ENCODE data around the gene POC5.

POC5 gene

DNA sequence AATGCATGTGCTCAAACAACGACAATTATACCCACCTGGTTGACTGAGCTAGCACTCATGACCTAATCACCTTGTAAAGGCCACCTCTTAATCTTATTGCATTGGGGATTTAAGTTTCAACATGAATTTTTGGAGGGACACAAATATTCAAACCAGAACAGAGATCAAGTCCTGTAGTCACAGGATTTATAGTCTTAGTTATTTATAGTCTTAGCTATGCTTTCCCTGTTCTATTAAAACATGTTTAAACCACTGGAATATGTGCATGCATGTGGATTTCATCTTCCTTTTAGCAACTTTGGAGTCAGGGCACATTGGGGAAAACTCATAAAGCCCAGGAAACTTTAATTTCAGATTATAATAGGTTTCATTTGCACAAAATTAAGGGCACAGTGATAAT is 79.3 kb downstream of the POC5 start:
- intact Hi-C loops (cut with DNase I; ENCODE audit: low total_unique reads): no loop called here
- Histone ChIP-seq H3K27ac (no peak overlapping the region), H3K36me3 (no peaks in the 10 kb centered on the region), H3K9me3 (no peaks in the 10 kb centered on the region), H3K4me1 (no peaks in the 10 kb centered on the region), H3K4me3 (no peak overlapping the region), H3K27me3 (no peaks in the 10 kb centered on the region)
- TF ChIP-seq, protein P1, sequence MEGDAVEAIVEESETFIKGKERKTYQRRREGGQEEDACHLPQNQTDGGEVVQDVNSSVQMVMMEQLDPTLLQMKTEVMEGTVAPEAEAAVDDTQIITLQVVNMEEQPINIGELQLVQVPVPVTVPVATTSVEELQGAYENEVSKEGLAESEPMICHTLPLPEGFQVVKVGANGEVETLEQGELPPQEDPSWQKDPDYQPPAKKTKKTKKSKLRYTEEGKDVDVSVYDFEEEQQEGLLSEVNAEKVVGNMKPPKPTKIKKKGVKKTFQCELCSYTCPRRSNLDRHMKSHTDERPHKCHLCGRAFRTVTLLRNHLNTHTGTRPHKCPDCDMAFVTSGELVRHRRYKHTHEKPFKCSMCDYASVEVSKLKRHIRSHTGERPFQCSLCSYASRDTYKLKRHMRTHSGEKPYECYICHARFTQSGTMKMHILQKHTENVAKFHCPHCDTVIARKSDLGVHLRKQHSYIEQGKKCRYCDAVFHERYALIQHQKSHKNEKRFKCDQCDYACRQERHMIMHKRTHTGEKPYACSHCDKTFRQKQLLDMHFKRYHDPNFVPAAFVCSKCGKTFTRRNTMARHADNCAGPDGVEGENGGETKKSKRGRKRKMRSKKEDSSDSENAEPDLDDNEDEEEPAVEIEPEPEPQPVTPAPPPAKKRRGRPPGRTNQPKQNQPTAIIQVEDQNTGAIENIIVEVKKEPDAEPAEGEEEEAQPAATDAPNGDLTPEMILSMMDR (IDR thresholded peaks at IDR 0.05): no peak
- DNase-seq: no peak

DNA sequence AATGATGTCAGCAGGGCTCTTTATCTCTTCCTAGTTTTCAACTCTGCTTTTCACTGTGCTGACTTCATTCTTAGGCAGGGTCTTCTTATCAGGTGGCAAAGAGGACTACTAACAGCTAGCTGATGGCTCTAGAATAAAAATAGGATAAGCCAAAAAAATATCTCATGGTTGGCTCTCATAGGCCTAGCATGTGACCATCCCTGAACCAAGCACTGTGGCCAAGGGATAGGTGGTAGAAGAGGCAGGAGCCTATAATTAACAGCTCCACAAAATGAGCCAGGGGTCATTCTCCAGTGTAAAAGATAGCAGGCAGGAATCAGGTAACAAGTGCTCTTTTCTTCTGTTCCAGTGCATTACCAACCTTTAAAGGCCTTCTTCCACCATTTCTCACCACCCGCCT is 84.9 kb downstream of the POC5 start:
- Histone ChIP-seq H3K36me3 (no peaks in the 10 kb centered on the region), H3K4me3 (no peak overlapping the region), H3K4me1 (no peaks in the 10 kb centered on the region), H3K27ac (no peak overlapping the region), H3K27me3 (no peaks in the 10 kb centered on the region), H3K9me3 (no peaks in the 10 kb centered on the region)
- no peak for DNase-seq
- TF ChIP-seq, protein P1 (IDR thresholded peaks at IDR 0.05): no peak
- intact Hi-C loops (cut with DNase I; ENCODE audit: low total_unique reads): no loop called here

DNA sequence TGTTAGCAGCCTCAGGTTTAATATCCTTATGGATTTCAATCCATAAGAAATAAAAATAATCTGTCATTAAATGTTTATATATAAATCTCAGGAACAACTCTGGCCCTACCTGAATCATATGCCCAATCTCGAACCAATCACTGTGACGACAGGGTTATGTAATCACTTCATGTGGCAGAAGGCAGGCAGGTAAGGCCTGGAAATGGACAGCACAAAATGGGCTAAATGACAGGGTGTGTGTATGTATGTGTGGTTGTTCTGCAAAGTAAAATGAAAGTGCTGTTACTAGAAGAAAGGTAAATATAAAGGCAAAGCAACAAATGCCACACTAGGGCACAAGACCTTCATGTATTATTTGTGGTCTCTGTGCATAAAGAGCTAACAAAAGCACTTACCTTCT is 86.4 kb downstream of the POC5 start:
- intact Hi-C loops (cut with DNase I; ENCODE audit: low total_unique reads): no loop called here

DNA sequence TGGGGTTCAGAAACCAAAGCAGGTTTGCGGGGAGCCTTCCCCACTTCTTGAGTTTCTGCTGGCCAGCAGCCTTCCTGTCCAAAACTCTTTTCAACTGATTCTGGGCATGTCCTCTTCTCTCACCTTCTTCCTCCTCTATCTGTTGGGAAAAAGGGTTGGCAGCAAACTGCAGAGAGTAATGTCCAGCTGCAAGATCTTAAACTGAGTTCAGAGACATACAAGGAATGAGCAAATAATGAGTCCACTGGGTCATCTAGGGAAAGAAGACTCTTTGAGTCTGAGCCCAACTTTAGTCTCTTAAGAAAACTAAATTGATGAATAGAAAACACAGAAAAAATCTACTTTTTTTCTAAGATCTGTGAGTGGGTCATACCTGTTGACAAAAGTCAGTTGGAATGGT is 89.4 kb downstream of the POC5 start:
- Histone ChIP-seq H3K9me3 (no peaks in the 10 kb centered on the region), H3K36me3 (no peaks in the 10 kb centered on the region), H3K27ac (no peak overlapping the region), H3K27me3 (no peaks in the 10 kb centered on the region), H3K4me3 (no peak overlapping the region), H3K4me1 (peaks cover 0 to 11% (median 4%) of the 10 kb centered on the region in 4 donors)
- TF ChIP-seq, protein P1 (IDR thresholded peaks at IDR 0.05): no peak
- DNase-seq: no peak
- intact Hi-C loops (cut with DNase I; ENCODE audit: low total_unique reads): no loop called here

More for the DNA sequence above, 86.4 kb downstream of the POC5 start:
- no peaks in the 10 kb centered on the region for H3K9me3 ChIP-seq
- H3K4me3 ChIP-seq: no peak overlapping the region
- H3K36me3 ChIP-seq: no peaks in the 10 kb centered on the region
- no peaks in the 10 kb centered on the region for H3K4me1 ChIP-seq
- no peak for DNase-seq
- TF ChIP-seq, protein P1 (IDR thresholded peaks at IDR 0.05): no peak
- H3K27ac ChIP-seq: no peak overlapping the region
- no peaks in the 10 kb centered on the region for H3K27me3 ChIP-seq

GRCh38 chr5:75626959-75627358 is 90.3 kb downstream of the POC5 start:
- Histone ChIP-seq H3K27ac (no peak overlapping the region), H3K36me3 (no peaks in the 10 kb centered on the region), H3K27me3 (no peaks in the 10 kb centered on the region), H3K4me1 (peaks cover 0 to 11% (median 4%) of the 10 kb centered on the region in 4 donors), H3K9me3 (no peaks in the 10 kb centered on the region), H3K4me3 (no peak overlapping the region)
- intact Hi-C loops (cut with DNase I; ENCODE audit: low total_unique reads): no loop called here
- TF ChIP-seq, protein P1 (IDR thresholded peaks at IDR 0.05): no peak
- DNase-seq: no peak
